Activated naive CD4-positive, alpha-beta T cell treated with anti-CD3 and anti-CD28 coated beads, Interleukin-2, amount 50 U/mL, for 72 hours (primary cell): ENCODE results near the gene PEPD. TPM values are rescaled to one million over a fixed set of nuclear protein-coding genes. Genes with fewer than 3 reads are reported as not detected.

Experiments used
- ATAC-seq, 2 donors: fragments of 150-1000 bp; cut with Tn5 transposase; 2 replicates each; pipeline ENCODE4 v1.10.0; 2021; ENCODE audit warnings: mild to moderate bottlenecking in 2 of 2, moderate library complexity in 2 of 2
- DNase-seq, 2 donors: peaks; one replicate each; pipeline ENCODE4 v3.0.0; 2021 to 2022; ENCODE audit warnings: low spot score in 2 of 2
- H3K27ac Mint-ChIP-seq, 2 donors: one replicate each; pipeline ENCODE4 v1.8.0; 2022; ENCODE audit warnings: mild to moderate bottlenecking in 2 of 2, mixed read lengths in 2 of 2
- H3K36me3 Mint-ChIP-seq, 2 donors: one replicate each; pipeline ENCODE4 v1.8.0; 2022; ENCODE audit warnings: mixed read lengths in 2 of 2
- H3K9me3 Mint-ChIP-seq, 2 donors: one replicate each; pipeline ENCODE4 v1.8.0; 2022; ENCODE audit warnings: mixed read lengths in 2 of 2
- total RNA-seq, 2 donors: library from RNA; stranded (reverse); gene quantifications; one replicate each; pipeline ENCODE4 v1.2.3, GENCODE V29; 2022

PEPD gene
- total RNA-seq, 2 donors from 2014 or later: 27.9 to 35.2 TPM

- ATAC-seq: no peak
- Mint-ChIP-seq H3K36me3 (no peaks in the 10 kb centered on the region), H3K9me3 (peaks cover 0 to 6% of the 10 kb centered on the region in 2 donors), H3K27ac (no peak overlapping the region)
- DNase-seq: no peak
Observed at GRCh38 chr19:33507021-33507956, 14.3 kb downstream of the PEPD start.

- Mint-ChIP-seq H3K9me3 (peaks cover 0 to 6% of the 10 kb centered on the region in 2 donors), H3K27ac (no peak overlapping the region), H3K36me3 (no peaks in the 10 kb centered on the region)
- no peak for ATAC-seq
- no peak for DNase-seq
Observed at GRCh38 chr19:33506498-33506897, 15.1 kb downstream of the PEPD start.

GRCh38 chr19:33505823-33506222 is 15.8 kb downstream of the PEPD start:
- H3K36me3 Mint-ChIP-seq: no peaks in the 10 kb centered on the region
- ATAC-seq (no peak), DNase-seq (no peak)
- H3K27ac Mint-ChIP-seq: peak overlapping the region in 1 of 2 donors; percentile 65
- peaks cover 0 to 6% of the 10 kb centered on the region in 2 donors for H3K9me3 Mint-ChIP-seq

GRCh38 chr19:33505148-33505547 is 16.4 kb downstream of the PEPD start:
- Mint-ChIP-seq H3K36me3 (no peaks in the 10 kb centered on the region), H3K9me3 (peaks cover 0 to 6% of the 10 kb centered on the region in 2 donors), H3K27ac (no peak overlapping the region)
- no peak for DNase-seq
- ATAC-seq: no peak

- DNase-seq (no peak), ATAC-seq (no peak)
- Mint-ChIP-seq H3K9me3 (peaks cover 0 to 6% of the 10 kb centered on the region in 2 donors), H3K36me3 (peaks cover 0 to 5% of the 10 kb centered on the region in 2 donors), H3K27ac (no peak overlapping the region)
Observed at GRCh38 chr19:33504058-33504444, 17.5 kb downstream of the PEPD start.

GRCh38 chr19:33503433-33504057 is 18.0 kb downstream of the PEPD start:
- Mint-ChIP-seq H3K27ac (no peak overlapping the region), H3K9me3 (peaks cover 0 to 6% of the 10 kb centered on the region in 2 donors), H3K36me3 (peaks cover 0 to 5% of the 10 kb centered on the region in 2 donors)
- no peak for DNase-seq
- ATAC-seq: no peak

GRCh38 chr19:33503030-33503429 is 18.6 kb downstream of the PEPD start:
- peaks cover 0 to 6% of the 10 kb centered on the region in 2 donors for H3K9me3 Mint-ChIP-seq
- ATAC-seq (no peak), DNase-seq (no peak)
- H3K27ac Mint-ChIP-seq: no peak overlapping the region
- peaks cover 0 to 5% of the 10 kb centered on the region in 2 donors for H3K36me3 Mint-ChIP-seq

- Mint-ChIP-seq H3K27ac (no peak overlapping the region), H3K36me3 (peaks cover 0 to 5% of the 10 kb centered on the region in 2 donors), H3K9me3 (peaks cover 0 to 6% of the 10 kb centered on the region in 2 donors)
- DNase-seq (no peak), ATAC-seq (no peak)
Observed at GRCh38 chr19:33502521-33502920, 19.1 kb downstream of the PEPD start.

- Mint-ChIP-seq H3K36me3 (peaks cover 0 to 5% of the 10 kb centered on the region in 2 donors), H3K9me3 (peaks cover 0 to 6% of the 10 kb centered on the region in 2 donors), H3K27ac (peak overlapping the region; percentile 20 to 61)
- DNase-seq: no peak
- no peak for ATAC-seq
Observed at GRCh38 chr19:33501693-33502356, 19.8 kb downstream of the PEPD start.

- no peak for ATAC-seq
- H3K27ac Mint-ChIP-seq: no peak overlapping the region
- H3K9me3 Mint-ChIP-seq: no peaks in the 10 kb centered on the region
- no peak for DNase-seq
- peaks cover 0 to 5% of the 10 kb centered on the region in 2 donors for H3K36me3 Mint-ChIP-seq
Observed at GRCh38 chr19:33500991-33501390, 20.6 kb downstream of the PEPD start.

GRCh38 chr19:33500586-33500985 is 21.0 kb downstream of the PEPD start:
- H3K36me3 Mint-ChIP-seq: peaks cover 0 to 5% of the 10 kb centered on the region in 2 donors
- no peaks in the 10 kb centered on the region for H3K9me3 Mint-ChIP-seq
- ATAC-seq: no peak
- no peak for DNase-seq
- H3K27ac Mint-ChIP-seq: no peak overlapping the region

- no peak for DNase-seq
- H3K9me3 Mint-ChIP-seq: no peaks in the 10 kb centered on the region
- ATAC-seq: no peak
- H3K36me3 Mint-ChIP-seq: peaks cover 0 to 5% of the 10 kb centered on the region in 2 donors
- no peak overlapping the region for H3K27ac Mint-ChIP-seq
Observed at GRCh38 chr19:33499671-33500506, 21.7 kb downstream of the PEPD start.

GRCh38 chr19:33499248-33499647 is 22.3 kb downstream of the PEPD start:
- H3K27ac Mint-ChIP-seq: no peak overlapping the region
- H3K36me3 Mint-ChIP-seq: peaks cover 0 to 5% of the 10 kb centered on the region in 2 donors
- ATAC-seq: no peak
- H3K9me3 Mint-ChIP-seq: no peaks in the 10 kb centered on the region
- no peak for DNase-seq

- H3K9me3 Mint-ChIP-seq: no peaks in the 10 kb centered on the region
- no peak for DNase-seq
- peak overlapping the region in 1 of 2 donors; percentile 44 for H3K27ac Mint-ChIP-seq
- ATAC-seq: no peak
- H3K36me3 Mint-ChIP-seq: peaks cover 0 to 5% of the 10 kb centered on the region in 2 donors
Observed at GRCh38 chr19:33498391-33499000, 23.1 kb downstream of the PEPD start.

GRCh38 chr19:33497778-33498175 is 23.8 kb downstream of the PEPD start:
- peaks cover 0 to 5% of the 10 kb centered on the region in 2 donors for H3K36me3 Mint-ChIP-seq
- H3K27ac Mint-ChIP-seq: no peak overlapping the region
- DNase-seq (no peak), ATAC-seq (no peak)
- no peaks in the 10 kb centered on the region for H3K9me3 Mint-ChIP-seq
